ENCODE measurements around the gene PARD3.
A peak's percentile ranks its signal among the peaks of the same experiment; 100 is the strongest.

Gene PARD3

GRCh38 chr10:34667177-34667576 lies 147.9 kb downstream of the PARD3 start:
- Histone ChIP-seq H3K79me2 (ENCODE audit: control insufficient read depth, low read length) (no peaks in the 10 kb centered on the region), H3K9me2 (replicated peaks; ENCODE audit: control insufficient read depth, low read length) (no peaks in the 10 kb centered on the region), H3K4me1 (ENCODE audit: control insufficient read depth, low read length) (no peaks in the 10 kb centered on the region), H3K27ac (ENCODE audit: low read depth, low read length) (no peak overlapping the region), H3K4me3 (ENCODE audit: low read length) (no peak overlapping the region), H3K36me3 (ENCODE audit: control insufficient read depth, low read length) (no peaks in the 10 kb centered on the region), H3K4me2 (ENCODE audit: low read length) (no peak overlapping the region), H4K20me1 (ENCODE audit: control insufficient read depth, insufficient read depth, low read depth, low read length) (no peaks in the 10 kb centered on the region; the same call in 1 of the 2 replicates), H3K27me3 (ENCODE audit: control insufficient read depth, low read length) (no peaks in the 10 kb centered on the region), H3F3A (ENCODE audit: control insufficient read depth, insufficient read depth) (no peaks in the 10 kb centered on the region), H3K9me3 (ENCODE audit: control insufficient read depth, insufficient read depth, low read length) (no peaks in the 10 kb centered on the region)
- no peak for TF ChIP-seq EZH2phosphoT487 (IDR thresholded peaks at IDR 0.05; ENCODE audit: borderline replicate concordance, low read length)
- TF ChIP-seq CTCF (IDR thresholded peaks at IDR 0.05; ENCODE audit: low read depth, low read length, poor library complexity, severe bottlenecking): no peak

- H3K9me3 ChIP-seq (ENCODE audit: control insufficient read depth, insufficient read depth, low read length): no peaks in the 10 kb centered on the region
- no peaks in the 10 kb centered on the region for H3K79me2 ChIP-seq (ENCODE audit: control insufficient read depth, low read length)
- no peak overlapping the region for H3K4me2 ChIP-seq (ENCODE audit: low read length)
- H3F3A ChIP-seq (ENCODE audit: control insufficient read depth, insufficient read depth): no peaks in the 10 kb centered on the region
- no peaks in the 10 kb centered on the region for H3K36me3 ChIP-seq (ENCODE audit: control insufficient read depth, low read length)
- H3K4me1 ChIP-seq (ENCODE audit: control insufficient read depth, low read length): no peaks in the 10 kb centered on the region
- no peak overlapping the region for H3K4me3 ChIP-seq (ENCODE audit: low read length)
- no peak overlapping the region for H3K27ac ChIP-seq (ENCODE audit: low read depth, low read length)
- no peaks in the 10 kb centered on the region; the same call in 1 of the 2 replicates for H4K20me1 ChIP-seq (ENCODE audit: control insufficient read depth, insufficient read depth, low read depth, low read length)
- H3K27me3 ChIP-seq (ENCODE audit: control insufficient read depth, low read length): no peaks in the 10 kb centered on the region
- TF ChIP-seq CTCF (IDR thresholded peaks at IDR 0.05; ENCODE audit: low read depth, low read length, poor library complexity, severe bottlenecking) (peak; percentile 60), EZH2phosphoT487 (IDR thresholded peaks at IDR 0.05; ENCODE audit: borderline replicate concordance, low read length) (no peak)
- H3K9me2 ChIP-seq (replicated peaks; ENCODE audit: control insufficient read depth, low read length): no peaks in the 10 kb centered on the region
Observed at GRCh38 chr10:34666008-34666704, 148.9 kb downstream of the PARD3 start.

DNA sequence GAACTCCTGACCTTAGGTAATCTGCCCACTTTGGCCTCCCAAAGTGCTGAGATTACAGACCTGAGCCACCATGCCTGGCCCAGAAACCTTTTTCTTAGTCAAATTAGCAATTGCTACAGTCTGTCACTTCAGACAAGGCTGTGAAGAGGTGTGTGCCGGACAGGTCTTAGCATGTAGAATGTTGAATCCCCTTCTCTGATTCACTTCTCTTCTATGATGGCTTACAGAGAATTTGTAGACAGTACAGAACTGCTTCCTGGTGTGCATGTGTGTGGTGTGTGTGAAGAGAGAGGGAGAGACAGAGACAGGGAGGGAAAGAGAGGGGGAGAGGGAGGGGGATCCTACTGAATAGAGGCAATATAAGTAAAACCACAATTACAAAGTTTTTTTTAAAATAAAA lies 150.4 kb downstream of the PARD3 start:
- Histone ChIP-seq H3K79me2 (ENCODE audit: control insufficient read depth, low read length) (no peaks in the 10 kb centered on the region), H3K4me1 (ENCODE audit: control insufficient read depth, low read length) (no peaks in the 10 kb centered on the region), H3K4me2 (ENCODE audit: low read length) (no peak overlapping the region), H3K27me3 (ENCODE audit: control insufficient read depth, low read length) (no peaks in the 10 kb centered on the region), H3K36me3 (ENCODE audit: control insufficient read depth, low read length) (no peaks in the 10 kb centered on the region), H3K9me3 (ENCODE audit: control insufficient read depth, insufficient read depth, low read length) (no peaks in the 10 kb centered on the region), H3K9me2 (replicated peaks; ENCODE audit: control insufficient read depth, low read length) (no peaks in the 10 kb centered on the region), H3F3A (ENCODE audit: control insufficient read depth, insufficient read depth) (no peaks in the 10 kb centered on the region), H3K4me3 (ENCODE audit: low read length) (no peak overlapping the region), H3K27ac (ENCODE audit: low read depth, low read length) (no peak overlapping the region), H4K20me1 (ENCODE audit: control insufficient read depth, insufficient read depth, low read depth, low read length) (no peaks in the 10 kb centered on the region; the same call in 1 of the 2 replicates)
- TF ChIP-seq EZH2phosphoT487 (IDR thresholded peaks at IDR 0.05; ENCODE audit: borderline replicate concordance, low read length) (no peak), CTCF (IDR thresholded peaks at IDR 0.05; ENCODE audit: low read depth, low read length, poor library complexity, severe bottlenecking) (no peak)
